ENCODE measurements around the gene ZNF609. TPM values are rescaled to one million over a fixed set of nuclear protein-coding genes. Genes with fewer than 3 reads are reported as not detected.

The ZNF609 gene
- total and polyA plus RNA-seq, 4 donors = 8.1 to 54.2 (median 22.0) TPM

DNA sequence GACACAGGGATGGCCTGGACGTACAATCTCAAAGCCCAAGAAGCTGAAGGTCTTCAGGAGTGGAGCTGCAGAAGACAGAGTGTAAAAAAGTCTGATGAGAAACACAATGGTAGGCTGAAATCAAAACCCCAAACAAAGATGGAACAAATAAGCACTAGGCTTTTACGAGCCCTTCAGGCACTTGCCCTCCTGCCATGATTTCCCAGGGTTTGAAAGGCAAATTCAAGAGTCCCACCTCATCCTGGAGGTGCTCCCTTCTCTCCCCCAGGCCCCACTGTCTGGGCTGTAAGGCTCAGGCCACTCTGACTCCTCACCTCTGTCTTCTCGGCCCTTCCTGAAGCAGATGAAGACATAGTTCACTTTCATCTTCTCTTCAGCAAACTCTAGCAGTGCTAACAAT lies 228.4 kb downstream of the ZNF609 start:
- no peak overlapping the region for H3K27ac ChIP-seq (ENCODE audit: low read depth in 1 of 2, low read length in 1 of 2)
- H3K9me3 ChIP-seq (ENCODE audit: control insufficient read depth in 4 of 4, insufficient read depth in 3 of 4, low read length in 3 of 4) = no peaks in the 10 kb centered on the region
- H3K27me3 ChIP-seq (ENCODE audit: control insufficient read depth in 3 of 3, insufficient read depth in 3 of 3, low read length in 2 of 3) = no peaks in the 10 kb centered on the region
- H3K4me3 ChIP-seq = no peak overlapping the region
- H3K36me3 ChIP-seq (ENCODE audit: control insufficient read depth in 4 of 4, insufficient read depth in 4 of 4, low read length in 4 of 4) = peaks cover 11 to 49% (median 34%) of the 10 kb centered on the region in 4 donors
- peaks cover 0 to 38% (median 23%) of the 10 kb centered on the region in 5 donors for H3K4me1 ChIP-seq (ENCODE audit: control insufficient read depth in 5 of 5, insufficient read depth in 5 of 5, low read length in 5 of 5)
- peak overlapping the region in 1 of 2 donors; percentile 4 for H3K9ac ChIP-seq (ENCODE audit: insufficient read depth in 1 of 2, low read length in 2 of 2)
- ATAC-seq (ENCODE audit: insufficient read depth, low FRiP score) (no peak), DNase-seq (no peak)
- TF ChIP-seq, protein P1, sequence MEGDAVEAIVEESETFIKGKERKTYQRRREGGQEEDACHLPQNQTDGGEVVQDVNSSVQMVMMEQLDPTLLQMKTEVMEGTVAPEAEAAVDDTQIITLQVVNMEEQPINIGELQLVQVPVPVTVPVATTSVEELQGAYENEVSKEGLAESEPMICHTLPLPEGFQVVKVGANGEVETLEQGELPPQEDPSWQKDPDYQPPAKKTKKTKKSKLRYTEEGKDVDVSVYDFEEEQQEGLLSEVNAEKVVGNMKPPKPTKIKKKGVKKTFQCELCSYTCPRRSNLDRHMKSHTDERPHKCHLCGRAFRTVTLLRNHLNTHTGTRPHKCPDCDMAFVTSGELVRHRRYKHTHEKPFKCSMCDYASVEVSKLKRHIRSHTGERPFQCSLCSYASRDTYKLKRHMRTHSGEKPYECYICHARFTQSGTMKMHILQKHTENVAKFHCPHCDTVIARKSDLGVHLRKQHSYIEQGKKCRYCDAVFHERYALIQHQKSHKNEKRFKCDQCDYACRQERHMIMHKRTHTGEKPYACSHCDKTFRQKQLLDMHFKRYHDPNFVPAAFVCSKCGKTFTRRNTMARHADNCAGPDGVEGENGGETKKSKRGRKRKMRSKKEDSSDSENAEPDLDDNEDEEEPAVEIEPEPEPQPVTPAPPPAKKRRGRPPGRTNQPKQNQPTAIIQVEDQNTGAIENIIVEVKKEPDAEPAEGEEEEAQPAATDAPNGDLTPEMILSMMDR (IDR thresholded peaks at IDR 0.05; ENCODE audit: control extremely low read depth, extremely low read depth) = no peak
- 89 to 92% methylated on average over 3 of the region's 3 CpGs for WGBS, 2 donors

DNA sequence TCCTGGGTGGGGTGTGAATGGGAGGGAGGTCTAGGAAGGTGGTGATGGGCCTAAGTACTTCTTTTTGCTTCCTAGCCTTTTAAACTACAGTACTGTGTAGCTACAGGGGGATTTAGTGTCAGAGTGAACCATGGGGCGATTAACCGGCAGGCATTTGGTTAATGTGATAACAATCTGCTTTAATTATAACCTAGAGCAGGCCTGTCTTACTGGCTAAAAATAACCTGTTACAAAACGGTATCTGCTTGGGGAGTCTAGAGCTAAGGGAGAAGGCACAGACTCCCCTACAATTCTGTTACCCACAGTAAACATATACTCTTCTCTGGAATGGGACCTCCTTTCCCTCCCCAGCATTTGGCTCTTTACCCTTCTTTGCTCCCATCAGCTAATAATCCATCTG lies 229.6 kb downstream of the ZNF609 start:
- Histone ChIP-seq H3K36me3 (ENCODE audit: control insufficient read depth in 4 of 4, insufficient read depth in 4 of 4, low read length in 4 of 4) (peaks cover 11 to 42% (median 33%) of the 10 kb centered on the region in 4 donors), H3K4me3 (no peak overlapping the region), H3K27me3 (ENCODE audit: control insufficient read depth in 3 of 3, insufficient read depth in 3 of 3, low read length in 2 of 3) (no peaks in the 10 kb centered on the region), H3K4me1 (ENCODE audit: control insufficient read depth in 5 of 5, insufficient read depth in 5 of 5, low read length in 5 of 5) (peaks cover 0 to 44% (median 27%) of the 10 kb centered on the region in 5 donors), H3K9ac (ENCODE audit: insufficient read depth in 1 of 2, low read length in 2 of 2) (no peak overlapping the region), H3K9me3 (ENCODE audit: control insufficient read depth in 4 of 4, insufficient read depth in 3 of 4, low read length in 3 of 4) (no peaks in the 10 kb centered on the region), H3K27ac (ENCODE audit: low read depth in 1 of 2, low read length in 1 of 2) (peak overlapping the region in 1 of 2 donors; percentile 11)
- TF ChIP-seq, protein P1 (IDR thresholded peaks at IDR 0.05; ENCODE audit: control extremely low read depth, extremely low read depth) = no peak
- DNase-seq = no peak
- ATAC-seq (ENCODE audit: insufficient read depth, low FRiP score) = no peak
- WGBS, 2 donors = 74 to 76% methylated on average over 3 of the region's 3 CpGs

DNA sequence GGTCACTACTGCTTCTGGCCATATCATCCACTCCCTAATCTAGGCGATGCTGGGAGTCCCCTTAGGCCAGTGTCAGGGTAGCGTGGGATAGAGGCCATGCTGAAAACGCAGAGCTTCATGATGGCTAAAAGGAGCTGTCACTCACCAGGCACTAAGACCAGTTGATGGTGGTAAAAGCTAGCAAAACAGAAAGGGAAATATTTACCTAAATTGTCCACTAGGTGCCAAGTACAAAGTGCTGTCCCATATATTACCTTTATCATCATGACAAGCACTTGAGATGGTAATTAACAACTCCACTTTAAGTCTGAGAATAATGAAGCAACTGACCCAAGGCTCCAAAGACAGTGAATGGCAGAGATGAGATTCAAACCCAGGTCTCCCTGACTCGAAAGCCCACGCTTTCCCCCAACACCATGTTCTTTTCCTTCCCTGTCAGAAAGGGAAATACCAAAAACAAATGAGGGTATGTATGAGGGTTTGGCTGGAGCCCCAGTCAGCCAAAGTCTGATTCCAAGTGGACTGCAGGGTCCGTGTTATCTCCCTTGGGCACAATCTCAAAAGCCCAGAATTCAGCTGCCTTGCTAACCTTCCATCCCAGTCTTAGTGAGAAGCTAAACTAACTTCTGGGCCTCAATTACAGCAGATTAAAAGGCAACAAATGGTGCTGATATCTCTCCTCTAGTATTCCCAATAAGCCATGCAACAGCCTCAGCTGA lies 230.4 kb downstream of the ZNF609 start:
- Histone ChIP-seq H3K4me1 (ENCODE audit: control insufficient read depth in 5 of 5, insufficient read depth in 5 of 5, low read length in 5 of 5) (peaks cover 0 to 51% (median 34%) of the 10 kb centered on the region in 5 donors), H3K27ac (ENCODE audit: low read depth in 1 of 2, low read length in 1 of 2) (peak overlapping the region; percentile 10 to 11), H3K9me3 (ENCODE audit: control insufficient read depth in 4 of 4, insufficient read depth in 3 of 4, low read length in 3 of 4) (no peaks in the 10 kb centered on the region), H3K27me3 (ENCODE audit: control insufficient read depth in 3 of 3, insufficient read depth in 3 of 3, low read length in 2 of 3) (no peaks in the 10 kb centered on the region), H3K9ac (ENCODE audit: insufficient read depth in 1 of 2, low read length in 2 of 2) (no peak overlapping the region), H3K36me3 (ENCODE audit: control insufficient read depth in 4 of 4, insufficient read depth in 4 of 4, low read length in 4 of 4) (peaks cover 11 to 37% (median 31%) of the 10 kb centered on the region in 4 donors), H3K4me3 (no peak overlapping the region)
- WGBS, 2 donors = 78 to 92% methylated on average over 6 of the region's 6 CpGs
- ATAC-seq (ENCODE audit: insufficient read depth, low FRiP score) (no peak), DNase-seq (peak in 1 of 3 donors; percentile 44)
- TF ChIP-seq, protein P1 (IDR thresholded peaks at IDR 0.05; ENCODE audit: control extremely low read depth, extremely low read depth) = no peak
